HG03108 (cell line): ENCODE data around the gene LILRB1.
"Not testable (repeated sequence)": the region's sequence is repeated elsewhere in the genome, so short reads cannot be mapped to it uniquely, and the experiment has no call there.

Experiments used
- ATAC-seq: cut with Tn5 transposase; IDR thresholded peaks from one replicate; pipeline ENCODE4 v1.9.1; 2021; ENCODE audit warnings: moderate library complexity; ENCODE audit not compliant: unreplicated experiment

LILRB1 gene

GRCh38 chr19:54630262-54630661 lies at the start of gene LILRB1:
LILRB1 (plus strand) TSS chr19:54630484; CDS start chr19:54631074, 590 bp downstream.
- not testable (repeated sequence) for ATAC-seq

GRCh38 chr19:54586397-54586796 lies 43.9 kb upstream of the LILRB1 start:
- ATAC-seq, result no peak

GRCh38 chr19:54587026-54587425 lies 43.3 kb upstream of the LILRB1 start:
- ATAC-seq, result no peak

GRCh38 chr19:54593445-54593844 lies 36.8 kb upstream of the LILRB1 start, which contains the start of gene LILRA1:
LILRA1 (plus strand) TSS chr19:54593632; CDS start chr19:54594245, 613 bp downstream.
- not testable (repeated sequence) for ATAC-seq

GRCh38 chr19:54593931-54594626 lies 36.2 kb upstream of the LILRB1 start:
- ATAC-seq, result not testable (repeated sequence)

- no peak for ATAC-seq
These were observed 35.5 kb upstream of the LILRB1 start for GRCh38 chr19:54594737-54595136.

GRCh38 chr19:54595680-54596436 lies 34.4 kb upstream of the LILRB1 start:
- not testable (repeated sequence) for ATAC-seq

GRCh38 chr19:54600212-54600611 lies 30.1 kb upstream of the LILRB1 start:
- ATAC-seq, result no peak

GRCh38 chr19:54606230-54606629 lies 24.1 kb upstream of the LILRB1 start:
- ATAC-seq, result no peak

GRCh38 chr19:54606891-54607784 lies 23.1 kb upstream of the LILRB1 start:
- ATAC-seq, result peak; percentile 64

GRCh38 chr19:54607785-54608150 lies 22.5 kb upstream of the LILRB1 start:
- no peak for ATAC-seq

- ATAC-seq, result no peak
These were observed 22.1 kb upstream of the LILRB1 start for GRCh38 chr19:54608205-54608604.

GRCh38 chr19:54608792-54609191 lies 21.5 kb upstream of the LILRB1 start:
- no peak for ATAC-seq

GRCh38 chr19:54609356-54609791 lies 20.9 kb upstream of the LILRB1 start:
- ATAC-seq, result no peak

GRCh38 chr19:54612428-54612827 lies 17.9 kb upstream of the LILRB1 start:
- ATAC-seq, result no peak

- no peak for ATAC-seq
These were observed 15.6 kb upstream of the LILRB1 start for GRCh38 chr19:54614726-54615125.

GRCh38 chr19:54616057-54616456 lies 14.2 kb upstream of the LILRB1 start:
- ATAC-seq, result no peak

GRCh38 chr19:54616821-54617560 lies 13.3 kb upstream of the LILRB1 start:
- ATAC-seq, result peak; percentile 80

GRCh38 chr19:54620464-54620863 lies 9.8 kb upstream of the LILRB1 start:
- no peak for ATAC-seq

GRCh38 chr19:54622431-54622830 lies 7.9 kb upstream of the LILRB1 start:
- ATAC-seq, result no peak
